ENCODE results near the gene ABCC5.
"Not testable (repeated sequence)": the region's sequence is repeated elsewhere in the genome, so short reads cannot be mapped to it uniquely, and the experiment has no call there.

Gene ABCC5

DNA sequence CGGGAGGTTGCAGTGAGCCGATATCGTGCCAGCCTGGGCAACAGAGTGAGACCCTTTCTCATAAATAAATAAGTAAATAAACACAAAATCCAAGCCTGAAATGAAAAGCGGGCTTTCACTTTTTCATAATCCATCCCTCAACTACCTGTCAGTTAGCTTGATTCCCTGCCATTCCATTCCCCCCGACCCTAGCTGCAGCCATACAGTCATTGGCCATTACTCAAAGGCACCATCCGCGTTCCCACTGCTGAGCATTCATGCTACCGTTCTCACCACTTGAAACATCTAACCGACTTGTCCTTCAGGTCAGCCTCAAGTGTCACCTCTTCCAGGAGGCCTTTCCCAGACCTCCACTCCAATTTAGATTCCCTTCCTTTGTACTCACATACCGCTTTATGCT lies 131.9 kb downstream of the ABCC5 start:
- DNase-seq (ENCODE audit: low spot score) = no peak

DNA sequence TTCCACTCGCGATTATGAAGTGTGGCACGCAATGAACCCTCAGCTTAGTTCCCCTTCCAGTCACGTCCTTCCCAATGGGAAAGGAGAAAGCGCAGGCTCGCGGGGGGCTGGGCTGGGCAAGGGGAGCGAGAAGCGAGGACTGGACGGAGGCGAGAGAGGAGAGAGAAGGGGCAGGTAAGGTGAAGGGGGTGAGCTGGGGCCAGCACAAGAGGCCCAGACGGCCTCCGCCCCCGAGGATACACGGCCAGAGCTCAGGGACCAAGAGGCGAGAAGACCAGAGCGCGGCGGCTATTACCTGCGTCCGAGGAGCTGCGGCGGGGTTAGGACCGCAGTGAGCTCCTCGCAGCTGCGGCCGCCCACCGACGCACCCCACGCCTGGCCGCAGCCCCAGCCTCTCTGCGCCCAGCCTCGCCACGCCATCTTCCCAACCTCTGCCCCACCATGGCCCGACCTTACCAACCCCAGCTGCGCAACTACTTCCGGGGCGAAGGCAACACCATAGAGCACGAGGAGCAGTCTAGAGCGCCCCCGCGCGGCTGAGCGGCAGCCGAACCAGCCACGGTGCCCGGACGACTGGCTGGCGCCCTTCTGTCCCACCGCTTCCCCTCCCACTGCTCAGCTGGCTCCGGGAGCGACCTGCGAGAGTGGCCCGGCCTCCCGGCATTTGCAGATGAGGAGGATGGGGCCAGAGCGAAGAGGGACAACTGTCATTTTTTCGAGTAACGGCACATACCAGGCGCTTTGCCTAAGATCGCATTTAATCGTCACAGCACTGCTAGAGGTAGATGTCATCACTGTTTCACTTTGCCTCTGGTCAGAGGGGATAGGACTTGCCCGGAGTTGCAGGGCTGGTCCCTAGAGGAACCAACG lies 133.0 kb downstream of the ABCC5 start, which contains the start of gene PARL:
Gene PARL, minus strand, starts transcription at position 454 of the 870 bp plus-strand sequence. Its CDS starts 34 bp downstream, at position 420.
- DNase-seq (ENCODE audit: low spot score) = peak; percentile 98

DNA sequence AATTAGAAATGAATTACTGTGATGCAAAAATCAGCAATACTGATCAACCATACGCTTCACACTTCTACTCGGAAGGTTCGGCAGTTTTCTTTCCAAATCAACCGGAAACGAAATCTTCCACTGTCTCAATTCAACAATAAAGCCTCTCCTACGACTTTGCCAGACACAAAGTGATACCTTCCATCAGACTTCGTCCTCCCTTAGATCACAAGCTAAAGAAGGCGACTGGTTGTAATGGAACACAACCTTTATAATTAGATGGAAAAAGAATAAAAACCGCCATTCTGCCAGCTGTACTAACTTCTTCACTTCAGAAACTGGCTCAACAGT lies 133.6 kb downstream of the ABCC5 start:
- DNase-seq (ENCODE audit: low spot score) = peak; percentile 30

DNA sequence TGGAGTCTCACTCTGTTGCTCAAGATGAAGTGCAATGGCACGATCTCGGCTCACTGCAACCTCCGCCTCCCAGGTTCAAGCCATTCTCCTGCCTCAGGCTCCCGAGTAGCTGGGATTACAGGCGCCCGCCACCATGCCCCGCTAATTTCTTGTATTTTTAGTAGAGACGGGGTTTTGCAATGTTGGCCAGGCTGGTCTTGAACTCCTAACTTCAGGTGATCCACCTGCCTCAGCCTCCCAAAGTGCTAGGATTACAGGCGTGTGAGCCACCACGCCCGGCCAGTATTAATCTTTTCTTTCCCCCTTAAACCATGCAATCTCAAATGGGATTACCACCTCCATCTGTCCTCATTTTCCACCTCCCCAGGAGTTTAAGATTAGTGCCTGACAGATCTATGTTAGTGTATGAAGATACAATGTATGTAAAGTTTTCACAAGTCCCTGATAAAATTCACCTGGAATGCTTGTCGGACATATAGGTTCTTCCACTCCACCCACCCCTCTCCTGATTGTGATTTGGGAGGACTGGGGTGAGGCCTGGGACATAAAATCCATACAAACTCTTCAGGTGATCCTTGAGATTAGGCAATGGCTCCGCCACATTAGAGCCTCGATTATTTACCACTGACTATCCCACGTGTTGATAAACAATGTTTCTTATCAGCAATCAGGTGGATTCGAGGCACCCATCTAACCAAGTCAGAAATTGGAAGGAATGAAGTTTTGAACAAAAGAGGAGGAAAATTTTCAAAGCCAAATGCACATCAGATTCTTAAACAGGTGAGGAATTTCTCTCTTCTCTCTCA lies 134.2 kb downstream of the ABCC5 start:
- no peak for DNase-seq (ENCODE audit: low spot score)

DNA sequence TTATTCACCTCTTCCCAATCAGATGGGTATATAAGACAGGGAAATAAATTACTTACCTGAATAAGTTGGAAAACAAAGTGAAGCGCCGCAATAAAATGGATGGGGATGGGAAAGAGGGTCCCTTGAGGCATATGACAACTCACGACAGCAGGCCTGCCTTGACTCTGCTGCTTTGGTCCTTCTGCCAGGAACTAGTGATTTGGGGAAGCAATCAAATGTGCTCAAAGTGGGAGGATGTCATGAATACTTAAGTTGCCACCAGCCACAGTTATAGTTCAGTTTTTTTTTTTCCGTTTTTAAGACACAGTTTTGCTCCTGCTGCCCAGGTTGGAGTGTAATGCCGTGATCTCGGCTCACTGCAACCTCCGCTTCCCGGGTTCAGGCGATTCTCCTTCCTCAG lies 137.6 kb downstream of the ABCC5 start:
- no peak for DNase-seq (ENCODE audit: low spot score)

DNA sequence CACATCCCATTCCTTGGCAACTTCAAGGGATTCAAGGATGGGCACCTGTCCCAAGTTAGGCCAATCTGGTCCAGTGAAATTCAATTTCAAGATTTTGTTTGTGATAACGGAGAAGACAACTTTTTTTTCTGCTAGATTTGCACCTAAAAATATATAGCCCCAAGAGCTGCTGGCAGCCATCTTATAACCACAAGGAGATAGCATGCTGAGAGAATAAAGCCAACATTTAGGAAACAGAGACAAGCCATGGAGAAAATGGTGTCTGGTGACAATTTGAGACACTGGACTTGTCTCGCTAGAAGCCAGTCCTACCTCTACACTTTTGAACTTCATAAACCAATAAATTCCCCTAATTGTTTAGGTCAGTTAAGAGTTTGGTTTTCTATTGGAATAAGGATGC lies 138.4 kb downstream of the ABCC5 start:
- DNase-seq (ENCODE audit: low spot score) = no peak

DNA sequence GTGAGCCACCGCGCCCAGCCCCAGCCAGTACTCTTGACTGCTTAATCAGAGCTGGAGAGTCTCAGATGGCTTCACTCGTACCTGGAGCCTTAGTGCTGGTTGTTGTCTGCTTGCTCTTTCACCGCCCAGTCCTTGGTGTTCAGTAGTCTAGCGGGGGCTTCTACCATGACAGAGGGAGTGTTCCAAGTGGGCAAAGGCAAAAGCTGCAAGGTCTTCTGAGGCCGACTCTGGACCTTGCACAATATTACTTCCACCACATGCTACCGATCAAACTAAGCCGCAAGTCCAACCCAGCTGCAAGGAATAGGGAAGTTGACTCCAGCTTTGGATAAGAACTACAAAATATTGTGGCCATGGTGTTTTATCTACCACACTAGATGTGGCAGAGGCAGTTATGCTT lies 139.6 kb downstream of the ABCC5 start:
- DNase-seq (ENCODE audit: low spot score) = no peak

DNA sequence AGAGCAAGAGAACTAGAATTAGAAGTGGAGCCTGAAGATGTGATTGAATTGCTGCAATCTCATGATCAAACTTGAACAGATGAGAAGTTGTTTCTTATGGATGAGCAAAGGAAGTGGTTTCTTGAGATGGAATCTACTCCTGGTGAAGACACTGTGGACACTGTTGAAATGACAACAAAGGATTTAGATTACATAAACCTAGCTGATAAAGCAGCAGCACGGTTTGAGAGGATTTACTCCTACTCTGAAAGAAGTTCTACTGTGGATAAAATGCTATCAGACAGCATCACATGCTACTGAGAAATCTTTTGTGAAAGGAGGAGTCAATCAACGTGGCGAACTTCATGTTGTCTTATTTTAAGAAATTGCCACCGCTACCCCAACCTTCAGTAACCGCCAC lies 140.5 kb downstream of the ABCC5 start:
- not testable (repeated sequence) for DNase-seq (ENCODE audit: low spot score)

DNA sequence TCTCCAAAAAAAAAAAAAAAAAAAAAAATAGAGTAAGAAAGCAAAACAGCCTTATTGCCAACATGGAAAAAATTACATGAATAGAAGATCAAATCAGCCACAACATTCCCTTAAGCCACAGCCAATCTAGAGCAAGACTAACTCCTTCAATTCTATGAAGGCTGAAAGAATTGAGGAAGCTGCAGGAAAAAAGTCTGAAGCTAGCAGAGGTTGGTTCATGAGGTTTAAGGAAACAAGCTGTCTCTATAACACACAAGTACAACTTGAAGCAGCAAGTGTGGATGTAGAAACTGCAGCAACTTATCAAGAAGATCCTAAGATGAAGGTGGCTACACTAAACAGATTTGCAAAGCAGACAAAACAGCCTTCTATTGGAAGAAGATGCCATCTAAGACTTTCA lies 142.3 kb downstream of the ABCC5 start:
- no peak for DNase-seq (ENCODE audit: low spot score)

DNA sequence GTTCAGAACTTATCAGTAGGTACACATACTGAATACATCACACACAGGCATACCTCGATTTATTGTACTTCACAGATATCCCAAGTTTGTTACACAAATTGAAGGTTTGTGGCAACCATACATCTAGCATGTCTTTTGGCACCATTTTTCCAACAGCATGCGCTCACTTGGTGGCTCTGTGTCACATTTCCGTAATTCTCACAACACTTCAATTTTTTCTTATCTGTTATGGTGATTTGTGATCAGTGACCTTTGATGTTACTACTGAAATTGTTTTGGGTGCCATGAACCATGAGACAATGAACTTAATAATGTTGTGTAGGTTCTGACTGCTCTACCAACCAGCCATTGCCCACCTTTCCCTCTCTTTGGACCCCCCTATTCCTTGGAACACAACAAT lies 143.8 kb downstream of the ABCC5 start:
- no peak for DNase-seq (ENCODE audit: low spot score)

DNA sequence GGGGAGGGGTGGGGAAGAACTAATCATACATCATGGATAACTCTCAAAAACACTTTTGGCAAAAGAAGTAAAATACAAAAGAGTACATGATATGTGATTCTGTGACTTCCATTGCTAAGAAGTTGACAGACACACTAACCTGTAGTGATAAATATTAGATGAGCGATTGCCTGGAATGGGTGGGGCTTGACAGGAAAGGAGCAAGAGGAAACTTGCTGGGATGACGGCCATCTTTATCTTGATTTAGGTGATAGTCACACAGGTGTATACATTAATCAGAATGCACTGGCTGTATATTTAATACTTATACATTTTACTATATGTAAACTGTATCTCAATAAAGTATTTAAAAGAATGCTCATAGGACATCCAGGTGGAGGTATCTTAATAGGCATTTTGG lies 146.1 kb downstream of the ABCC5 start:
- no peak for DNase-seq (ENCODE audit: low spot score)

DNA sequence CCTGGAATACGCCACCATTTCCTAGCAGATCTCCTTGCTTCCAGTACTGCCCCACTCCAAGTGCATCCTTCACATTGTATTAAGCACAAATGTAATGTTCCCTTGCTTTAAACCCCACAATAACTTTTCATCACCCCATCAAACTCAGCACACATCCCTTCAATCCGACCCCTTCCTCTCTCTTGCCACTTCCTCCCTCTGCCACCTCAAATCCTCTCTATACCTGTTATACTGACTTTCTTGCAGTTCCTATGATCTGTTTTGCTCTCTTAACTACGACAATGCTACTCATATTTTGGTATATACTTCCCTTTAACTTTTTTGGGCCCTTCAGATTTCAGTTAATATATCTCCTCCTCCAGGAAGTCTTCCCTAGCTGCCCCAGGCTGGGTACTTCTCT lies 147.1 kb downstream of the ABCC5 start:
- no peak for DNase-seq (ENCODE audit: low spot score)
